Measurements from ENCODE around the gene GOLGA6D.
"Not testable (repeated sequence)": the region's sequence is repeated elsewhere in the genome, so short reads cannot be mapped to it uniquely, and the experiment has no call there.

GOLGA6D gene

GRCh38 chr15:75278497-75278896 lies 4.1 kb upstream of the GOLGA6D start:
- not testable (repeated sequence) for DNase-seq (ENCODE audit: low spot score)

- DNase-seq (ENCODE audit: low spot score): not testable (repeated sequence)
Measured at GRCh38 chr15:75284152-75284551, 1.5 kb downstream of the GOLGA6D start.

- DNase-seq (ENCODE audit: low spot score): not testable (repeated sequence)
Measured at GRCh38 chr15:75293660-75294059, 11.0 kb downstream of the GOLGA6D start.

GRCh38 chr15:75298541-75299310 lies 16.1 kb downstream of the GOLGA6D start:
- not testable (repeated sequence) for DNase-seq (ENCODE audit: low spot score)

GRCh38 chr15:75299311-75299688 lies 16.7 kb downstream of the GOLGA6D start:
- DNase-seq (ENCODE audit: low spot score): not testable (repeated sequence)

GRCh38 chr15:75300026-75300425 lies 17.4 kb downstream of the GOLGA6D start:
- DNase-seq (ENCODE audit: low spot score): not testable (repeated sequence)

- DNase-seq (ENCODE audit: low spot score): no peak
Measured at GRCh38 chr15:75302318-75302717, 19.7 kb downstream of the GOLGA6D start.

GRCh38 chr15:75302753-75303152 lies 20.1 kb downstream of the GOLGA6D start:
- not testable (repeated sequence) for DNase-seq (ENCODE audit: low spot score)

- DNase-seq (ENCODE audit: low spot score): no peak
Measured at GRCh38 chr15:75306188-75306587, 23.6 kb downstream of the GOLGA6D start.

- peak; percentile 38 for DNase-seq (ENCODE audit: low spot score)
Measured at GRCh38 chr15:75307778-75308390, 25.2 kb downstream of the GOLGA6D start.

GRCh38 chr15:75309711-75310110 lies 27.1 kb downstream of the GOLGA6D start:
- DNase-seq (ENCODE audit: low spot score): no peak

- peak; percentile 48 for DNase-seq (ENCODE audit: low spot score)
Measured at GRCh38 chr15:75312548-75312947, 29.9 kb downstream of the GOLGA6D start.

GRCh38 chr15:75313116-75313845 lies 30.6 kb downstream of the GOLGA6D start:
- no peak for DNase-seq (ENCODE audit: low spot score)

- no peak for DNase-seq (ENCODE audit: low spot score)
Measured at GRCh38 chr15:75314552-75315290, 32.1 kb downstream of the GOLGA6D start.

GRCh38 chr15:75319231-75319897 lies 36.7 kb downstream of the GOLGA6D start:
- DNase-seq (ENCODE audit: low spot score): not testable (repeated sequence)

- DNase-seq (ENCODE audit: low spot score): no peak
Measured at GRCh38 chr15:75321711-75322110, 39.1 kb downstream of the GOLGA6D start.

GRCh38 chr15:75325922-75326321 lies 43.3 kb downstream of the GOLGA6D start:
- no peak for DNase-seq (ENCODE audit: low spot score)

- DNase-seq (ENCODE audit: low spot score): no peak
Measured at GRCh38 chr15:75327005-75327404, 44.4 kb downstream of the GOLGA6D start.

GRCh38 chr15:75327491-75327890 lies 44.9 kb downstream of the GOLGA6D start:
- no peak for DNase-seq (ENCODE audit: low spot score)

GRCh38 chr15:75328493-75329314 lies 46.1 kb downstream of the GOLGA6D start:
- DNase-seq (ENCODE audit: low spot score): no peak

- no peak for DNase-seq (ENCODE audit: low spot score)
Measured at GRCh38 chr15:75329571-75329970, 46.9 kb downstream of the GOLGA6D start.

All from AG20443 (cell line).